ENCODE measurements around the gene NOP9.

Gene NOP9

DNA sequence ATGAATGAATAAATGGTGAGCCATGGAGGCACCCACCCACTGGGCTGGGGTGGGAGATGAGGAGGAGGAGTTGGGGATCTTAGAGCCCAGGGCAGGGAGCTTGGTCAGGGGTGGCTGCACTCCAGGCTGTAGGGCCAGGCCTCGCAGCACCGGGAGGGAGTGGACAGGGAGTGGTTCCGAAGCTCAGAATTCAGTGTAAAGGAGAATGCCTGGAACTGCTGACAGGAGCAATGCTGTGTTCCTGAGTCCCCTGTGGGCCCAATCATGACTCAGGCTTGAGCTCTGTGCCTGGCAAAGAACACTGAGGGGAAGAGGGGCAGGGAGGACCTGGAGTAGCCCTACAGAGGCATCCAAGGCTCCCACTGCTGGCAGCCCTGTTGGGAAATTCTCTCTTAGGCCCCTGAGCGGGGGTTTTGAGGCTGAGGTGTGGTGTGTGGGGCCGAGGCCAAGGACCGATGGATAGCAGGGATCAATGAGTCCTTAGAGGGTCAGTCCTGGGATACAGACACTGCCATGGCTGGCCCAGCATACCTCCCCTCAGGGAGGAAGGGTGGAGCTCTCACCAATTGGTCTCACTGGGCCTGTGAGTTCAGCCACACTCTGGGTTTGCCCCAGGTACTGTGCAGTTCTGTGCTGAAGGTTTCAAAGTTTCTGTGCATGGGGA is 18.7 kb upstream of the NOP9 start:
- DNase-seq (ENCODE audit: low read depth) = no peak

GRCh38 chr14:24281636-24282035 is 18.0 kb upstream of the NOP9 start:
- DNase-seq (ENCODE audit: low read depth) = no peak

DNA sequence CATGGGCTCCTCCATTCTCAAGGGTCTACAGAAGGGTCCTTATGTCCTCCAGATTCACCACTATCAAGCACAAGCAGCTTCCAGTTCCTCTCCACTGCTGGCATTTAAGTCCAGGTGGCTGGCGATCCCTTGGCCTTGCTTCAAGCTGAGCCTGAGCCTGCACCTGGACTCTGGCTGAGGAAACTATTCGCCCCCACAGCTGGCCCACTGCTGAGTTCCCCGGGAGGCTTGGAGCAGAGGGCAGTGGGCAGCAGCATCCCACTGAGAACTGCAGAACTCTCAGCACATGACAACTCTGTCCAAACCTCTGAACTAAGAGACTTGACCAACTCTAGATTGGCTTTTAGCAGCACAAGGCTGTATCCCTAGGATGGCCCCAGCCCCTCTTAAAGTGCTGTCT is 16.9 kb upstream of the NOP9 start:
- DNase-seq (ENCODE audit: low read depth) = no peak

DNA sequence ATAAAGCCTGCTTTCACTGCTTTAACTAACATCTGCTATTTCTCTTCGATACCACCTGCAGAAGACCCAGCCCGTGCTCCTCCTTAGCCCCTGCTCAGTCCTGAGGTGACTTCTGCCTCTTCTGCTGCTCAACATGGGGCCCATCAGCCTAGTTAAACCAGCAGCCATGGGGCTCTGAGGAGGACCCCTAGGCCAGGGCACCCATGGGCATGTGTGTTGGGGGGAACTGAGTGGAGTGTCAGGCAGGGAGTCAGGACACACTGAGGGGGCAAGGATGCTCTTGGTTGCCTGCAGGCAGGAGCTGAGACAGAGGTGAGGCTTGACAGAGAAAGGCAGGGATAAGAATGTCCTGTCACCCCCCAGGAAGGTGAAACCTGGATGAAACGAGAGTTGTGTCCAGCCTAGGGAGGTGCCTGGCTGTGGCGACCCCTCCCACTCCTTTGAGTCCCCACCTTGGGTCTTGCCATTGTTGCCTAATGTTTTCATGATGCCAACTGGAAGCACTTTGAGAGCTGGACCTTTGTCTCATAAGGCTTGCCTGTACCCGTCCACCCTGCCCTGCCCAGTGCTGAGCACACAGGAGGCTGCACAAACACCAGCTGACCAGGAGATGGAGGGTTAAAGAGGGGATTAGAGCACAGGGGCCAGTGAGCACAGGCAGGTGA is 15.7 kb upstream of the NOP9 start:
- no peak for DNase-seq (ENCODE audit: low read depth)

DNA sequence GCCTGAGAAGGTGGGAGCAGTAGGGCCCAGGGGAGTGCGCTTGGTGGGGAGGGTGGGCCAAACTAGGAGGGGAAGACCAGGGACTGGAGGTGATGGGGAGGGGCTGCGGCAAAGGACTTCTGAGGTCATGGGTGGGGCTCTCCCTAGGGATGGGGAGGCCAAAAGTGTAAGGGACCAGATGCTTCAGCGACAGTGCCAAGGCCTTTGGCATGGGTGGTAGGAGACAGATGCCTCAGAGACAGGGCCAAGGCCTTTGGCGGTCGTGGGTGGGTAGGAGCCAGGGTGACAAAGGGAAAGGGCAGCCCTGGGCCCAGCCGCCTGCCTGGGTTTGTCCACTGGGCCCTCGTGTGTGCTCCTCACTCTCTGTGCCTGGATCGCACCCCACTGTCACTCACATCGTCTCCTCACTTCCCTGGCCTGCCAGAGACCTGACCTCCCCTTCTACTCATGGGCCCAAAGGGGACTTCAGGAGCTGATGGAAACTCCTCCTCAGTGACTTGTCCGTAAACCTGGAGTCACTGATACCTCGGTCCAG is 15.1 kb upstream of the NOP9 start:
- no peak for DNase-seq (ENCODE audit: low read depth)

GRCh38 chr14:24285351-24285750 is 14.3 kb upstream of the NOP9 start:
- no peak for DNase-seq (ENCODE audit: low read depth)

DNA sequence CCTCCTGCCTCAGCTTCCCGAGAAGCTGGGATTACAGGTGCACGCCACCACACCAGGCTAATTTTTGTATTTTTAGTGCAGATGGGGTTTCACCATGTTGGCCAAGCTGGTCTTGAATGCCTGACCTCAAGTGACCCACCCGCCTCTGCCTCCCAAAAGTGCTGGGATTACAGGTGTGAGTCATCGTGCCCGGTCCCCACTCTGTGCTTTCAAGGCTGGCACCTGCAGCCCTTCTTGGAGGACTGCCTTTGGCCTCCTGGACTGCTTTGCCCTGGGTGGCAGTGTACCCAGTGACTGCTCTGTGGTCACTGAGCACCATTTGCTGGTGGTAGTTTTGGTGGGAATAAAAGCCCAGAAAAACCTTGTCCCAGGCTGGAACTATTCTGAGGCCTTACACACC is 12.7 kb upstream of the NOP9 start:
- no peak for DNase-seq (ENCODE audit: low read depth)

- DNase-seq (ENCODE audit: low read depth) = no peak
These were observed 9.9 kb upstream of the NOP9 start for GRCh38 chr14:24289649-24290280.

- no peak for DNase-seq (ENCODE audit: low read depth)
These were observed 8.9 kb upstream of the NOP9 start for GRCh38 chr14:24290746-24291145.

DNA sequence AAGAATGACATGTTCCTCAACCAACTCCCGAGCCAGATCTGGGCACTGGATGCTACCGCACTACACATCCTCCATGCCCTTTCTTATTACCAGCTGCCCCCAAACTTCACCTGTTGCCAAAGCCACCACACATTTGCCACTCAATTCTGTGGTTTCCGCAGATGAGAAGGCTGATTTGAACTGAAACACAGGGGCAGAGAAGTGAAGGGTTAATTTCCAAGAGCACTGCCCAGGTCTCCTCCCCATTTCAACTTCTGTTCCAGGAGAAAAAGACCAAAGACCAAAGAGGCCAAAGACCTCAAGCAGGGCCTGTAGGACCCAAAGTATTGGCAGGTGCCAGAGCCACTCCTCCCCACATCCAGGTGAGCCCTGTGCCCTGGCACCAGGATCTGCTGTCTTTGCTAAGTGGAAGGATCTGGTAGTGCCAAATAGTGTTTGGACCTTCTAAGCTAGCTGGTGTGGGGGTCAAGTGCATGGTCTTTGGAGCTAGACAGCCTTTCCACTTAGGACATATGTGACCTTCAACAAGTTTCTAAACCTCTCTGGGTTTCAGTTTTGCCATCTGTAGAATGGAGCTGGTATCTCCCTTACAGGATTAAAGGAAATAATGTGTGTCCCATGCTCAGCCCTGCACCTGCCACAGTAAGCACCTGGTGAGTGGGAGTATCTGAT is 8.1 kb upstream of the NOP9 start:
- no peak for DNase-seq (ENCODE audit: low read depth)

GRCh38 chr14:24292118-24292807 is 7.4 kb upstream of the NOP9 start:
- no peak for DNase-seq (ENCODE audit: low read depth)

- no peak for DNase-seq (ENCODE audit: low read depth)
These were observed 6.1 kb upstream of the NOP9 start for GRCh38 chr14:24293525-24293924.

DNA sequence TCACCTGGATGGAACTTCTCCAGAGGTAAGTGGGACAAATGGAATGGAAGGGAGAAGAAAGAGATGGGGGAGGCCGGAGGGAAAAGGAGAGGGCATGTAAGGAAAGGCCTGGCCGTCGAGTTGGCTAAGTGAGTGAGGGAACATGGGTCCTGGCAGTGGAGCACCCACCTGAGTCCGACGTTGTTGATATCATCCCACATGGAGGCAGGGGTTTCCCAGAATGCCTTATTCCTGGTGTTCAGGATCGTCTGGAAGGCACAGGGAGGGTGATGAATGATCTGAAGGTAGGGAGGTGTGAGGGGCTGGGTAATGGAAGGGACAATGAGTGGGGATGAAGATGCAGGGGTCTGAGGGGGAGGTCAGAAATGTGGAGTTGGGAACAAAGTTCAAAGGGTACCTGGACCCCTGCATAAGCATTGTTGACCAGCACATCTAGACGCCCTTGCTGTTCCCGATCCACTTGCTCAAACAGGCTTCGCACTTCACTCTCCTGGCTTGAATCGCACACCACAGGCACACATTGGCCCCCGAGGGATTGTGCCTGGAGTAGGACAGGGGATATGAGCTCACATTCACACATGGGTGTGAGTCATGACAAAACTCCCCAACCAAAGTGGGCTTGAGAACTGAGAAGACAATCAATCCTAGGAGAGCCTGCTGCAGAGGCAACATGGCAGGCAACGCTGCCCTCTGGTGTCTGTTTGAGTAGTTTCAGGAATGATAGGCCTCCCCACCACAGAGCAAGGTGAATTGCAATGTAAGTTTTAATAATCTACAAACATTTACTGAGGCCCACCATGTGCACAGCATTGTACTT is 3.1 kb upstream of the NOP9 start:
- DNase-seq (ENCODE audit: low read depth) = peak; percentile 70

DNA sequence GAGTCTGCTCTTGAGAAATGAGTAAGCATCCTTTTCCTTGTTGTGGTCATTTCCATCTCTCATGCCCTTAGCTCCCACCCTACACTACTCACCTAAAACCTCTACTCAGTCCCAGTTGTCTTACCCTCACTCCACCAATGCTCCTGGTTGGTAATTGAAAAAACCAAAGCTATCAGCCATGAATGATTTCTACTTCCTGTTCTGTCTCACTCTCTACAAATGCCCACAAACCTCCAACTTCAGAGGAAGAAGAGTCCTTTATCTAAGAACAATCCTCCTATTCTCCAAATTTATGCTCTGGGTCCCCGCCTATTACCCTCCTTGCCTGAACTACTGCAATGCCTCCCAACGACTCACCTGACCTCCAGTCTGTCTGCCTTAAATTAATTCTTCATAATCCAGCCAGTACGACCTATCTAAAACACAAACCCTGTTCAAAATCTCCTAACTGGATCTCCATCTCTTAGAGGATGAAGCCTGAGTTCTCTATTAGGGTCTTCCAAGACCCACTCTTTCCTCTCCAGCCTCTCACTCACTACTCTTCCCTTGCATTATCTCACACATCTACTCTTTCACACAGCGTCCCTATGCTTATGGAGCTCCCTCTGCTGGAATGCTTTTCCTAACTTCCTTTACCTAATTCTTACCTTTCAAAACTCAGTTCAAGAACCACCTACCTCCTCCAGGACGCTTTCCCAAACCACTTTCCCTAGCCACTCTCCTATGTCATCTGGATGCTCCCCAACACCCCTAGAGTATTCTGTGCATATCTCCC is 2.3 kb upstream of the NOP9 start:
- no peak for DNase-seq (ENCODE audit: low read depth)

DNA sequence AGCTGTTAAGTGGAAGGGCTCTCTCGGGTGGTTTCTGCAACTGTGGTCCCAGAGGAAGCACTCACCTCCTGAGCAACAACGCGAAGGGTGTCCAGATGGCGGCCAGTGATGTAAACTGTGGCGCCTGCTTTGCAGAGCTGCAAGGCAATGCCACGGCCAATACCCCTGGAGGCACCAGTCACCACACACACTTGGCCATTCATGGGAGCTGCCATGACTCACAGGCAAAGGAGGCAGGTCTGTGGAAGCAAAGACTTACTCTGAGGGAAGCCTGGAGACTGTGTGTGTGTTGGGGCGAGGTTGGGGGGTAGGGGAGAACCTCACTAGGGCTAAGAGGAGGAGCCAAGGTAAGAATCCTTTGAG is 777 bp upstream of the NOP9 start:
- DNase-seq (ENCODE audit: low read depth) = peak; percentile 16

DNA sequence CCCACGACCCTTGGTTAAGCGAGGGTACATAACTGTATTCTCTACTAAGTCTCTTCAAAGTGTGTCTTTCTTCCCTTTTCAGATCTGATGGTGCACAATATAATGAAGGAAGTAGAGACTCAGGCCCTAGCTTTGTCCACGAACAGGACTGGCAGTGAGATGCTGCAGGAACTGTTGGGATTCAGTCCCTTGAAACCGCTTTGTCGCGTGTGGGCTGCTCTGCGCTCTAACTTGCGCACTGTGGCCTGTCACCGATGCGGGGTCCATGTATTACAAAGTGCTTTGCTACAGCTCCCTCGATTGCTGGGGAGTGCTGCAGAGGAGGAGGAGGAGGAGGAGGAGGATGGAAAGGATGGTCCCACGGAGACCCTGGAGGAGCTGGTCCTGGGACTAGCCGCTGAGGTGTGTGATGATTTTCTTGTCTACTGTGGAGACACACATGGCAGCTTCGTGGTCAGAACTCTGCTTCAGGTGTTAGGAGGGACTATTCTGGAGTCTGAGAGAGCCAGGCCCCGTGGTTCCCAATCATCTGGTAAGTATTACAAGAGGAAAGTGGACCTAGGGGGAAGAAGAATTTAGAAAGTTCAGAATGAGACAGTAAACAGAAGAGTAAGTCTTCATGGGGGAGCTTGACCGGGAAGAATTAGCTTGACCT is 803 bp downstream of the NOP9 start:
- DNase-seq (ENCODE audit: low read depth) = no peak

GRCh38 chr14:24304019-24304387 is 4.4 kb downstream of the NOP9 start:
- DNase-seq (ENCODE audit: low read depth) = no peak

GRCh38 chr14:24307156-24307574 is 7.5 kb downstream of the NOP9 start:
- DNase-seq (ENCODE audit: low read depth) = no peak

GRCh38 chr14:24307575-24308341 is 8.1 kb downstream of the NOP9 start, which contains the start of gene CIDEB:
TSS of gene CIDEB (minus strand) at chr14:24307977. CDS start at chr14:24307858, 119 bp downstream.
- no peak for DNase-seq (ENCODE audit: low read depth)
